ENCODE data around the gene EIF4H.

EIF4H gene

GRCh38 chr7:74215921-74216320 is 41.8 kb downstream of the EIF4H start:
- TF ChIP-seq CTCF (IDR thresholded peaks at IDR 0.05; ENCODE audit: low read depth, low read length): no peak
- DNase-seq (ENCODE audit: extremely low read depth, low read depth): no peak

GRCh38 chr7:74216361-74216761 is 42.2 kb downstream of the EIF4H start:
- no peak for TF ChIP-seq CTCF (IDR thresholded peaks at IDR 0.05; ENCODE audit: low read depth, low read length)
- DNase-seq (ENCODE audit: extremely low read depth, low read depth): no peak

GRCh38 chr7:74217455-74218342 is 43.5 kb downstream of the EIF4H start:
- TF ChIP-seq CTCF (IDR thresholded peaks at IDR 0.05; ENCODE audit: low read depth, low read length): no peak
- DNase-seq (ENCODE audit: extremely low read depth, low read depth): no peak

GRCh38 chr7:74218343-74218698 is 44.2 kb downstream of the EIF4H start:
- no peak for TF ChIP-seq CTCF (IDR thresholded peaks at IDR 0.05; ENCODE audit: low read depth, low read length)
- no peak for DNase-seq (ENCODE audit: extremely low read depth, low read depth)

- no peak for TF ChIP-seq CTCF (IDR thresholded peaks at IDR 0.05; ENCODE audit: low read depth, low read length)
- no peak for DNase-seq (ENCODE audit: extremely low read depth, low read depth)
Observed at GRCh38 chr7:74219416-74219815, 45.3 kb downstream of the EIF4H start.

- no peak for DNase-seq (ENCODE audit: extremely low read depth, low read depth)
- TF ChIP-seq CTCF (IDR thresholded peaks at IDR 0.05; ENCODE audit: low read depth, low read length): no peak
Observed at GRCh38 chr7:74220229-74220628, 46.1 kb downstream of the EIF4H start.

- TF ChIP-seq CTCF (IDR thresholded peaks at IDR 0.05; ENCODE audit: low read depth, low read length): no peak
- no peak for DNase-seq (ENCODE audit: extremely low read depth, low read depth)
Observed at GRCh38 chr7:74221713-74222112, 47.6 kb downstream of the EIF4H start.

All from AG09319 (cell line).